Measurements from ENCODE around the gene RPL32. TPM values are rescaled to one million over a fixed set of nuclear protein-coding genes. Genes with fewer than 3 reads are reported as not detected.
"Not testable (repeated sequence)": the region's sequence is repeated elsewhere in the genome, so short reads cannot be mapped to it uniquely, and the experiment has no call there.

RPL32 gene
- total RNA-seq, 4 donors from 2014 or later = 784 to 1,554 (median 1,100) TPM

DNA sequence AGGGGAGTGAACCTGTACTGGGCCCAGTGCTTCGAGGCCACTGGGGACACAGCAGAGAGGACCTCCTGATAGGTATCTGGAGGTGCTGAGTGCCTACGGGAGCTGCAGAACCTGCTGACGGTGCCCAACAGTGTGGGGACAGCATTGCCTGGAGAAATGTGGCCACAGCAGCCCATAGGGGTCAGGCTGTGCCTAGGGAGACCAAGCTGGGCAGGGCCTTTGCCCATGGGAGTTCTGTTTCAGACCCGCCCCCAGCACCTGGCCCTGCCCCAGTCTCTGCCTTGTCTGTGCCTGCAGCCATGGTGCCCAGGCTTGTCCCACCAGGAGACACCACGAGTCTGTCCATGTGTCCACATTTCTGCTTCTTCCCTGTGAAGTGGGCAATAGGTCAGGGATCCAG is 15.3 kb upstream of the RPL32 start:
- Histone ChIP-seq H3K27me3 (no peaks in the 10 kb centered on the region), H3K4me1 (no peaks in the 10 kb centered on the region), H3K27ac (replicated peaks in 1 of 4) (no peak overlapping the region), H3K36me3 (no peaks in the 10 kb centered on the region), H3K9me3 (no peaks in the 10 kb centered on the region), H3K4me3 (no peak overlapping the region)
- intact Hi-C loops (cut with DNase I) = no loop called here
- TF ChIP-seq POLR2AphosphoS5 (IDR thresholded peaks at IDR 0.05) (no peak), EP300 (IDR thresholded peaks at IDR 0.05) (no peak), CTCF (IDR thresholded peaks at IDR 0.05) (no peak), POLR2A (IDR thresholded peaks at IDR 0.05; ENCODE audit: low read depth) (no peak)
- WGBS = 93% methylated on average over 4 of the region's 5 CpGs
- DNase-seq (ENCODE audit: extremely low spot score) = no peak

DNA sequence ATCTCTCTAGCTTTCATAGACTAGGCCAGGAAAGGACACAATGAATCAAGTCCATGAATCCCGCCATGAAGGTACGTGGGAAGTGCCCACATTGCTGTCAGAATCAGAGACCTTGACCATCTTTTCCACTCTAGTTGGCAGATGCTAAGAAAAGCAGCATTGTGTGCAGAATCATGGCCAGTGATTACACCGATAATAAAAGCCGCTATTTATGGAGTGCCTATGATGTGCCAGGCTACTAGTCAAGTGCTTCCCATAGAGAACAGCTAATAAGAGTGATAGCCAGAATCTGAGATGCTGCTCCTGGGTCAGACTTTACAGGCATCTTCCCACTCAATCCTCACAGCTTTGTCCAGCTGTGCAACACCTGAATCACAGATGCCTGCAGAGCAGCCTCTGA is 13.2 kb upstream of the RPL32 start:
- 93% methylated on average over 4 of the region's 4 CpGs for WGBS
- intact Hi-C loops (cut with DNase I) = no loop called here
- Histone ChIP-seq H3K9me3 (no peaks in the 10 kb centered on the region), H3K36me3 (no peaks in the 10 kb centered on the region), H3K27ac (replicated peaks in 1 of 4) (no peak overlapping the region), H3K27me3 (no peaks in the 10 kb centered on the region), H3K4me1 (no peaks in the 10 kb centered on the region), H3K4me3 (no peak overlapping the region)
- DNase-seq (ENCODE audit: extremely low spot score) = no peak
- TF ChIP-seq POLR2AphosphoS5 (IDR thresholded peaks at IDR 0.05) = no peak
- TF ChIP-seq POLR2A (IDR thresholded peaks at IDR 0.05; ENCODE audit: low read depth) = no peak
- TF ChIP-seq EP300 (IDR thresholded peaks at IDR 0.05) = no peak
- TF ChIP-seq CTCF (IDR thresholded peaks at IDR 0.05) = no peak

DNA sequence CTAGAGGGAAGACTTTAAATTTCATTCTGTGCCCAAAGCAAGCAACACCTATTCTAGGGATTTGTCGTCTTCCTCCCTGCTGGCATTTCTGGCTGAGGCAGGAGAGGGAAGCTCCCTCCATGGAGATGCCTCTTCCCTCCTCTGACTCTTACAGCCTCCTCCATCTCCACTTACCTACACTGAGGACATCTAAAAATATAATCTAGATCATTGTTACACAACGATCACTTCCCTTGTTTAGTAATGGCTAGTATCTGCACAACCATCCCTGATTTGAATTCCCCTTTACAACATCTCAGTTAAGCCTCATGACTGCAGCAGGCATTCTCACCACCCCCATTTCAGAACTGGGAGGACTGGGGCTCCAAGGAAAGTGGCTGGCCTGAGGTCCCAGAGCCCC is 12.5 kb upstream of the RPL32 start:
- H3K9me3 ChIP-seq; H3K27ac ChIP-seq (replicated peaks in 1 of 4); H3K27me3 ChIP-seq; H3K36me3 ChIP-seq; H3K4me1 ChIP-seq; DNase-seq (ENCODE audit: extremely low spot score); H3K4me3 ChIP-seq; intact Hi-C loops (cut with DNase I): not testable (repeated sequence)
- WGBS = 70% methylated on average over 2 of the region's 2 CpGs

DNA sequence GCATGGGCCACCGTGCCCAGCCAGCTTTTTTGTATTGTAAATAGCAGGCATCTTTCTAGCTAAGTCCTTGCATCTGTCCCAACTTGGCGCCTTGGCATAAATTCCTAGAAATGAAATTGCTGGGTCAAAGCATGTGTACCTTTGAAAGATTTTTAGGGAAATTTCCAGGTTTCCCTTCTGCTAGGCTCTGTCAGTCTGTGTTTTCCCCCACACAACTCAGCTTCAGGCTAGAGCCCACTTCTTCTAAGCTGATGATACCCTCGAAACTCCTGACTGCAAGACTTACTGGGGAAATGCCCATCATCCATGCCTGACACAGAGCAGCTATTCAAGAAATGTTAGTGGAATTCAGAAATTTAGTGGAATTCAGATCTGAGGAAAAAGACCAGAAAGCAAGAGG is 10.8 kb upstream of the RPL32 start:
- Histone ChIP-seq H3K36me3 (no peaks in the 10 kb centered on the region), H3K9me3 (no peaks in the 10 kb centered on the region), H3K27ac (replicated peaks in 1 of 4) (no peak overlapping the region), H3K4me1 (no peaks in the 10 kb centered on the region), H3K4me3 (no peak overlapping the region), H3K27me3 (no peaks in the 10 kb centered on the region)
- DNase-seq (ENCODE audit: extremely low spot score) = no peak
- TF ChIP-seq EP300 (IDR thresholded peaks at IDR 0.05) (no peak), POLR2AphosphoS5 (IDR thresholded peaks at IDR 0.05) (no peak), POLR2A (IDR thresholded peaks at IDR 0.05; ENCODE audit: low read depth) (no peak), CTCF (IDR thresholded peaks at IDR 0.05) (no peak)
- WGBS = 75% methylated on average over 3 of the region's 3 CpGs
- intact Hi-C loops (cut with DNase I) = no loop called here

GRCh38 chr3:12845811-12846210 is 4.4 kb upstream of the RPL32 start:
- no peak for TF ChIP-seq POLR2A (IDR thresholded peaks at IDR 0.05; ENCODE audit: low read depth)
- no peak for TF ChIP-seq CTCF (IDR thresholded peaks at IDR 0.05)
- no peak for TF ChIP-seq POLR2AphosphoS5 (IDR thresholded peaks at IDR 0.05)
- TF ChIP-seq EP300 (IDR thresholded peaks at IDR 0.05) = no peak
- no peak for DNase-seq (ENCODE audit: extremely low spot score)
- Histone ChIP-seq H3K4me3 (no peak overlapping the region), H3K9me3 (no peaks in the 10 kb centered on the region), H3K36me3 (no peaks in the 10 kb centered on the region), H3K27me3 (peaks cover 0 to 5% (median 0%) of the 10 kb centered on the region in 4 donors), H3K4me1 (peaks cover 3 to 6% (median 4%) of the 10 kb centered on the region in 4 donors), H3K27ac (replicated peaks in 1 of 4) (no peak overlapping the region)
- 55% methylated on average over 1 of the region's 1 CpG for WGBS
- intact Hi-C loops (cut with DNase I) = no loop called here

Measured in esophagus muscularis mucosa (tissue), 4 donors.